HG03457 (cell line): ENCODE measurements around the gene VPS4A.

ENCODE experiments used
- ATAC-seq: cut with Tn5 transposase; IDR thresholded peaks from one replicate; pipeline ENCODE4 v1.9.1; 2021; ENCODE audit warnings: moderate number of reproducible peaks; ENCODE audit not compliant: unreplicated experiment

VPS4A gene

DNA sequence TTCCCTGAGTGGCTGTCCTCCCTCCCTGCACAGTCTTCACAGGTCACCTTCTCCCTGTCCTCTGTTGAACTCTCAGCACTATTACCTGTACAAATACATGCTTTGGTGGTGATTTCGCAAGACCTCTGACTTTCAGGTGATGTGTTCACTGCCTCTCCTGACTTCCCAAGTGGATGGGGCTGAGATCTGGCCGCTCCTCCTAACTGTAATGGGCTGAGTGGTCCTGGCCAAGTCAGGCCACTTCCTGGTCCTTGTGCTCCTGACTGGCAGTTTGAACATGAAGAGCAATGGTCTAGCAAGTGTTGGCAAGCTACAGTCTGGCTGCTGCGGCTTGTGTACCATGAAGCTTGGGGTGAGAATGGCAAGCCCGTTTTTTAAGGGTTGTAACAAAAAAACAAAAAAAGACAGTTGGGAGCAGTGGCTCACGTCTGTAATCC lies 52.1 kb downstream of the VPS4A start:
- no peak for ATAC-seq

DNA sequence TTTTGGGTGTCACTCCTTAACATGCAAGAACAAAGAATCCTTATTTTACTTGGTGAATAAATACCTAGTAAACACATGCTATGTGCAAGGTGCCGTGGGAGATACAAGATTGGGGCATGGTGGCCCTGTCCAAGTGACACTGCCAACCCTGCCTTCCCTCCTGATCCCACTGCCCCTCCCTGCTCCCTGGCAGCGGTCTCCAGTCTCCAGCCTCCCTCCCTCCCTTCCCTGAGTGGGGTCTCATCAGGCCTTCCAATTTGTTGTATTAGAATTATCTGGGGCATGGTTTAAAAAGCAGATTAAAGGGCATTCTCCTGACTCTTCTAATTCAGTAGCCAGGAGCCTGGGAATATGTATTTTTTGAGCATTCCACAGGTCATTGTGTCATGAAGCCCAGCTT lies 52.9 kb downstream of the VPS4A start:
- ATAC-seq, result no peak

DNA sequence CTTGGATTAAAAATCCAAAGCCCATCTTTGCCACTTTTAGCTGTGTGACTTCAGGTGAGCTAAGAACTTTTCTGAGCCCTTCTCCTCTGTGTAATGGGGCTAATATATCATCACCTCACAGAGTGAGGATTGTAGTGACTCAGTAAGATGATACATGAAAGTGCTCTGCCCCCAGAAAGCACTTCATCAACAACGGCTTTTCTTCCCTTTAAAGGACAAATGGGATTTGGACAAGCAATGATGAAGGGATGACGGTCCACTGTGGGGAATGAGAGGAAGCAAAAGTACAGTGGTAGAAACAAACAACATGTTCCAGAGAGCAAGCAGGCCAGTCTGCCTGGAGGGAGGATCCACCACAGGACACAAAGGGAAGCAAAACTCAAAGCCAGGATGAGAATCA lies 54.8 kb downstream of the VPS4A start:
- ATAC-seq, result no peak

DNA sequence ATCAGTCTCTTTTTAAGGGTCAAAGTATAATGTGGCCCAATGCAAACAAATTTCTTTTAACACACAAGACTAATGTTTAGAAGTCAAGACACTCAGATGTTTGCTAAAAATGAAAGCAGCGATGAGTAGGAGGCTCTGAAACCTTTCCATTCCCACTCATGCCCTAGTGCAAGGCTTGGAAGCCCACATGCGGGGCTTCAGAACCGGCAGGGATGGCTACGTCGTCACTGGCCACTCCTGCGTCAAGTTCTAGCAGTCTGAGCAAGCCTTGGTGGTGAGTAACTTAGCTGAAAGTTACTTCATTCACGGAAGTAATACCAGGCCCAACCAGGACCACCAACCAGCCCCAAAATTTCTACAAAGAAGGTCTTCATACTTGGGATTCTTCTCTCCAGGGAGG lies 55.3 kb downstream of the VPS4A start:
- no peak for ATAC-seq

DNA sequence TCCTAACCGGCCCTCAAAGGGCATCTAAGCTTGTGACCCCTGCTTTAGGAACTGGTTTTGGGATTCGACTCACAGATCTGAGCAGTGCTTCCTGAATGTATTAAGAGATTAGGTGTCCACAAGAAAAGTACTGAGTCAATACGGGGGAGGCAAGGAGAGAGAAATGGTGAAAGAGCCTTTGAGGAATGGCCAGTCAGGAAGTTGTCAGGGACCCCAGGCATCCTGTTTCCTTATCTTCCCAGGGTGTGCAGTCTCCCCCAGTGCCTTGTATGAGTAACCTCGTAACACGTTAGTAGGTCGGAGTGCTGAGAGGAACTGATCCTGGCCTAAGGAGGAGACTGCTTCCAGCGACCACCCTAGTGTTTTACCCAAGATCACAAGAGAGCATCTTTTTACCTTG lies 56.8 kb downstream of the VPS4A start:
- ATAC-seq, result no peak

DNA sequence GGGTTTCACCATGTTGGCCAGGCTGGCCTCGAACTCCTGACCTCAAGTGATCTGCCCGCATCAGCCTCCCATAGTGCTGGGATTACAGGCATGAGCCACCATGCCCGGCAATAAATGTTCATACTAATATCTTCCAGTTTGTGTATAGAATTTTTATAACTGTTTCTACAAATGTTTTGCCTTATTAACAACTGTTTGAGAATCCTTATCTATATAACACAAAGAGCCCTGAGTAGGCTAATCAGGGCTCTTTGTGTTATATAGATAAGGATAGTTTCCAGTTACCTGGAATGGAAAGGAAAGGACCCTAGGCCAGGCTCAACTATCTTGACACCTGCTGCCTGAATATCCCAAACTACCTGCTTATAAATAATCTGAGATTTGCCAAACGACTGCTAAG lies 57.7 kb downstream of the VPS4A start:
- no peak for ATAC-seq

DNA sequence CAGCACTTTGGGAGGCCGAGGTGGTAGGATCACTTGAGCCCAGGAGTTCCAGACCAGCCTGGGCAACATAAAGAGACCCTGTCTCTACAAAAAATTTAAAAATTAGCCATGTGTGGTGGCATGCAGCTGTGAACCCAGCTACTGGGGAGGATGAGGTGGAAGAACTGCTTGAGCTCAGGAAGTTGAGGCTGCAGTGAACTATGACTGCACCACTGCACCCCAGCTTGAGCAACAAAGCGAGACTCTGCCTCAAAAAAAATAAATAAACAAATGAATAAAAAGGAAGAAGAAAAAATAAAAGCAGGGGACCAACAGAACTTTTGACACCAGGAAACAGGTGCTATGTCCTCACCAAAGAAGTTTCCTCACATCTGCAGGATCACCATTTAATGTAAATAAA lies 60.4 kb downstream of the VPS4A start:
- no peak for ATAC-seq

DNA sequence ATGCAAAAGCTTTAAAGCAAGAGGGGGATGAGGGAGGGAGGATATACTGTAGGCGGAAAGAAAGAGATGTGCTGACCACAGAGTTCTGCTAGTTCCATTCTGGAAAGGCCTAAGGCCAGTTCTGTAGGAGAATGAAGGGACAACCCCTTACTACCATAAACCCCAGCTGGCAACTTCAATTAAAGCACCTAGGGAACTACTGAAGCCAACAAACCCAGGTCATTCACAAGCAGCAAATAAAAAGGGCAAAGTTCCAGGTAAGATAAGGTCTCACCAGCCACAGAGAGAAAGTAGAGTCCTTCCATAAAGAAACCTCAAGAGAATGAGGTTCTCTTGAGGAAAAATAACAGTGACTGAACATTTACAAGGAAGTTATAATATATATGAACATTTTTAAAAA lies 61.9 kb downstream of the VPS4A start:
- no peak for ATAC-seq
